GM21786 (cell line): ENCODE results near the gene GLS.
"Not testable (repeated sequence)": the region's sequence is repeated elsewhere in the genome, so short reads cannot be mapped to it uniquely, and the experiment has no call there.

Experiments
- ATAC-seq: cut with Tn5 transposase; IDR thresholded peaks from one replicate; pipeline ENCODE4 v1.9.1; 2021; ENCODE audit not compliant: unreplicated experiment

GLS gene

GRCh38 chr2:190987938-190988337 is 107.3 kb downstream of the GLS start:
- ATAC-seq, result no peak

- ATAC-seq, result no peak
Observed at GRCh38 chr2:190988910-190989309, 108.3 kb downstream of the GLS start.

GRCh38 chr2:190990132-190990531 is 109.5 kb downstream of the GLS start:
- no peak for ATAC-seq

- no peak for ATAC-seq
Observed at GRCh38 chr2:190993292-190993643, 112.6 kb downstream of the GLS start.

- ATAC-seq, result no peak
Observed at GRCh38 chr2:190994148-190994547, 113.5 kb downstream of the GLS start.

- not testable (repeated sequence) for ATAC-seq
Observed at GRCh38 chr2:190995315-190995714, 114.7 kb downstream of the GLS start.

- no peak for ATAC-seq
Observed at GRCh38 chr2:190996338-190996946, 115.8 kb downstream of the GLS start.

GRCh38 chr2:190996947-190997346 is 116.3 kb downstream of the GLS start:
- ATAC-seq, result no peak

- no peak for ATAC-seq
Observed at GRCh38 chr2:190997526-190998113, 117.0 kb downstream of the GLS start.

GRCh38 chr2:190999058-190999457 is 118.4 kb downstream of the GLS start:
- no peak for ATAC-seq

GRCh38 chr2:190999949-191000665 is 119.5 kb downstream of the GLS start:
- no peak for ATAC-seq

GRCh38 chr2:191001032-191001431 is 120.4 kb downstream of the GLS start:
- no peak for ATAC-seq

GRCh38 chr2:191001624-191002023 is 121.0 kb downstream of the GLS start:
- ATAC-seq, result no peak

GRCh38 chr2:191003405-191004309 is 123.0 kb downstream of the GLS start:
- no peak for ATAC-seq

GRCh38 chr2:191006297-191006696 is 125.7 kb downstream of the GLS start:
- ATAC-seq, result no peak

GRCh38 chr2:191006997-191007783 is 126.6 kb downstream of the GLS start:
- no peak for ATAC-seq

- ATAC-seq, result no peak
Observed at GRCh38 chr2:191008286-191008685, 127.7 kb downstream of the GLS start.

GRCh38 chr2:191009541-191010374 is 129.1 kb downstream of the GLS start:
- no peak for ATAC-seq
